OCI-LY1 (cell line): ENCODE measurements around the gene C2CD2L.

Source experiments
- H2AFZ ChIP-seq: fragments of 200-600 bp; sonication (generic), shearing (Covaris generic); 2 replicates; pipeline ENCODE4 v1.6.0; 2014; ENCODE audit warnings: antibody characterized with exemption, mild to moderate bottlenecking, low read length
- H3F3A ChIP-seq: fragments of 200-600 bp; sonication (generic), shearing (Covaris generic); 2 replicates; pipeline ENCODE4 v1.6.0; 2014; ENCODE audit warnings: mild to moderate bottlenecking, antibody characterized with exemption, low read length, moderate library complexity; ENCODE audit not compliant: insufficient read depth
- H3K27ac ChIP-seq: fragments of 200-600 bp; sonication (generic); 2 replicates; pipeline ENCODE4 v1.5.1; 2014; ENCODE audit warnings: low read length, mixed run types, mild to moderate bottlenecking, low read depth; ENCODE audit not compliant: poor library complexity, severe bottlenecking
- H3K27me3 ChIP-seq: fragments of 200-600 bp; sonication (generic); 2 replicates; pipeline ENCODE4 v1.6.0; 2014; ENCODE audit warnings: antibody characterized with exemption, mild to moderate bottlenecking, low read length, moderate library complexity; ENCODE audit not compliant: insufficient read depth
- H3K36me3 ChIP-seq: fragments of 200-600 bp; sonication (generic); 2 replicates; pipeline ENCODE4 v1.6.1; 2014; ENCODE audit warnings: mild to moderate bottlenecking, antibody characterized with exemption, low read length, moderate library complexity, mixed read lengths; ENCODE audit not compliant: insufficient read depth
- H3K4me1 ChIP-seq: fragments of 200-600 bp; sonication (generic); 2 replicates; pipeline ENCODE4 v1.5.1; 2014; ENCODE audit warnings: mild to moderate bottlenecking, low read length, moderate library complexity; ENCODE audit not compliant: insufficient read depth, severe bottlenecking
- H3K4me2 ChIP-seq: fragments of 200-600 bp; sonication (generic), shearing (Covaris generic); 2 replicates; pipeline ENCODE4 v1.6.1; 2014; ENCODE audit warnings: low read length
- H3K4me3 ChIP-seq: fragments of 200-600 bp; sonication (generic); 2 replicates; pipeline ENCODE4 v1.5.1; 2014; ENCODE audit warnings: low read length, low read depth, mild to moderate bottlenecking, mixed read lengths; ENCODE audit not compliant: poor library complexity, severe bottlenecking
- H3K79me2 ChIP-seq: fragments of 200-600 bp; shearing (Covaris generic); 2 replicates; pipeline ENCODE4 v1.6.1; 2016; ENCODE audit warnings: mixed run types, low read length, mixed read lengths; ENCODE audit not compliant: insufficient read depth
- H3K9ac ChIP-seq: fragments of 200-600 bp; sonication (generic), shearing (Covaris generic); 2 replicates; pipeline ENCODE4 v1.6.1; 2014; ENCODE audit warnings: mild to moderate bottlenecking, low read length, mixed read lengths
- H3K9me2 ChIP-seq: fragments of 200-600 bp; sonication (generic), shearing (Covaris generic); 2 replicates; pipeline ENCODE4 v1.6.1; 2014; ENCODE audit warnings: low read depth, mild to moderate bottlenecking, low read length, mixed read lengths
- H3K9me3 ChIP-seq: fragments of 200-600 bp; shearing (Covaris generic); 2 replicates; pipeline ENCODE4 v1.6.1; 2014; ENCODE audit warnings: low read length, mixed read lengths
- H4K20me1 ChIP-seq: fragments of 200-600 bp; sonication (generic), shearing (Covaris generic); 2 replicates; pipeline ENCODE4 v1.6.0; 2016; ENCODE audit warnings: mild to moderate bottlenecking, low read length; ENCODE audit not compliant: insufficient read depth
- EZH2 ChIP-seq: fragments of 200-600 bp; sonication (generic), shearing (Covaris generic); IDR thresholded peaks from 2 replicates; pipeline ENCODE4 v1.8.0; 2017; ENCODE audit warnings: borderline replicate concordance, mixed run types, mild to moderate bottlenecking, antibody characterized with exemption, low read length, moderate library complexity, mixed read lengths
- TF ChIP-seq, protein P1 (sequence below): fragments of 200-600 bp; sonication (generic), shearing (Covaris generic); IDR thresholded peaks from 2 replicates; pipeline ENCODE4 v1.5.1; 2017; ENCODE audit warnings: mild to moderate bottlenecking, antibody characterized with exemption, low read length, moderate library complexity, mixed read lengths

Gene C2CD2L

DNA sequence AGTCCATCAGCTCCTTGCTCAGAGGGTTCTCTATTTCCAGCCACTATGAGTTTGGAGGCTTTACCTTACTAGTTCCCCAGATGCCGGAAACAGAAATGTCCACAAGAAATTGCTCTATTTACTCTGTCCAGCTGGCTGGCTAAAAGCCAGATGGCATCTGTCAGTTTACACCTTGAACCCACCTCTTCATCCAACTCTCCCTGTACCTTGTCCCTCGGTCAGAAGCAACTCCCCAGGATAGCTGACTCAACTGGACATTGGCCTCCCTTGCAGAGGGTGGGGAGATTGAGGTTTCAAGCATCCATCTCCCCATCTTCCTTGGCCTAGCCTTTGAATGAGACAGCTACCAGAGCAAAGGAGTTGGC lies 1.7 kb downstream of the C2CD2L start:
- Histone ChIP-seq H3K9me3 (no peaks in the 10 kb centered on the region), H2AFZ (no peak overlapping the region), H3K79me2 (no peaks in the 10 kb centered on the region), H3K27ac (peak overlapping the region; percentile 63), H3F3A (no peaks in the 10 kb centered on the region; the same call in 1 of the 2 replicates), H3K27me3 (no peaks in the 10 kb centered on the region), H3K4me2 (peak overlapping the region; percentile 99), H3K9ac (no peak overlapping the region; the same call in 1 of the 2 replicates), H3K9me2 (no peaks in the 10 kb centered on the region), H3K4me1 (peaks cover 20% of the 10 kb centered on the region), H3K36me3 (peaks cover 29% of the 10 kb centered on the region), H3K4me3 (peak overlapping the region; percentile 98), H4K20me1 (no peaks in the 10 kb centered on the region)
- TF ChIP-seq EZH2 = no peak
- TF ChIP-seq, protein P1, sequence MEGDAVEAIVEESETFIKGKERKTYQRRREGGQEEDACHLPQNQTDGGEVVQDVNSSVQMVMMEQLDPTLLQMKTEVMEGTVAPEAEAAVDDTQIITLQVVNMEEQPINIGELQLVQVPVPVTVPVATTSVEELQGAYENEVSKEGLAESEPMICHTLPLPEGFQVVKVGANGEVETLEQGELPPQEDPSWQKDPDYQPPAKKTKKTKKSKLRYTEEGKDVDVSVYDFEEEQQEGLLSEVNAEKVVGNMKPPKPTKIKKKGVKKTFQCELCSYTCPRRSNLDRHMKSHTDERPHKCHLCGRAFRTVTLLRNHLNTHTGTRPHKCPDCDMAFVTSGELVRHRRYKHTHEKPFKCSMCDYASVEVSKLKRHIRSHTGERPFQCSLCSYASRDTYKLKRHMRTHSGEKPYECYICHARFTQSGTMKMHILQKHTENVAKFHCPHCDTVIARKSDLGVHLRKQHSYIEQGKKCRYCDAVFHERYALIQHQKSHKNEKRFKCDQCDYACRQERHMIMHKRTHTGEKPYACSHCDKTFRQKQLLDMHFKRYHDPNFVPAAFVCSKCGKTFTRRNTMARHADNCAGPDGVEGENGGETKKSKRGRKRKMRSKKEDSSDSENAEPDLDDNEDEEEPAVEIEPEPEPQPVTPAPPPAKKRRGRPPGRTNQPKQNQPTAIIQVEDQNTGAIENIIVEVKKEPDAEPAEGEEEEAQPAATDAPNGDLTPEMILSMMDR = no peak

DNA sequence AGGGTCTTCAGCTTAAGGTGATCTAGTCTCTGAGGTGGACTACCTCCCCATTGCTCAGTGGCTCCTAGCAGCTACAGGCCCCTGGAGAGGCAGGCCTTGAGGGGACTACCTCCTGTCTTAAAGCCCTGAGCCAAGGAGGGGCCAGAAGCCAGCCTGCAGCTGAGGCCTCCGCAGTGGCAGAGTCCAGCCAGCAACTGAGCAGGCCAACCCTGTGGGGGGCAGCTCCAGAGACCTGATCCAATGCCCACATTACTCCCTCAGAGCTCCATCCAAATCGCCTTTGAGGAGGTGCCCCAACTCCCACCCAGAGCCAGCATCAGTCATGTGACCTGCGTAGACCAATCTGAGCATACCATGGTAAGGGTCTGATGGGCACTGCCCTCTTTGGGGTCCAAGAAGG lies 2.7 kb downstream of the C2CD2L start:
- Histone ChIP-seq H3K4me2 (no peak overlapping the region), H3K79me2 (no peaks in the 10 kb centered on the region), H3K9me3 (no peaks in the 10 kb centered on the region), H3K36me3 (peaks cover 34% of the 10 kb centered on the region), H3K9me2 (no peaks in the 10 kb centered on the region), H3K4me3 (no peak overlapping the region), H3K27me3 (no peaks in the 10 kb centered on the region), H3K9ac (no peak overlapping the region), H3K4me1 (peaks cover 20% of the 10 kb centered on the region), H3F3A (no peaks in the 10 kb centered on the region), H3K27ac (no peak overlapping the region), H2AFZ (no peak overlapping the region), H4K20me1 (no peaks in the 10 kb centered on the region)
- TF ChIP-seq, protein P1 = no peak
- no peak for TF ChIP-seq EZH2

GRCh38 chr11:119110439-119110838 lies 3.3 kb downstream of the C2CD2L start:
- Histone ChIP-seq H3K27ac (no peak overlapping the region), H3K4me2 (no peak overlapping the region), H3K9me2 (no peaks in the 10 kb centered on the region)

More at GRCh38 chr11:119110439-119110838, 3.3 kb downstream of the C2CD2L start:
- Histone ChIP-seq H3K79me2 (no peaks in the 10 kb centered on the region), H2AFZ (no peak overlapping the region), H3K9me3 (no peaks in the 10 kb centered on the region), H4K20me1 (no peaks in the 10 kb centered on the region), H3K27me3 (no peaks in the 10 kb centered on the region), H3K4me1 (peaks cover 20% of the 10 kb centered on the region), H3K9ac (no peak overlapping the region), H3F3A (no peaks in the 10 kb centered on the region), H3K4me3 (no peak overlapping the region), H3K36me3 (peaks cover 38% of the 10 kb centered on the region)
- TF ChIP-seq, protein P1 = no peak
- TF ChIP-seq EZH2 = no peak
